GM12878 (cell line): ENCODE data around the gene PAIP1. TPM values are rescaled to one million over a fixed set of nuclear protein-coding genes. Genes with fewer than 3 reads are reported as not detected.

Source experiments
- ATF3 ChIP-seq: IDR thresholded peaks from 2 replicates; pipeline ENCODE4 v1.6.1; 2011; ENCODE audit warnings: low read depth, mild to moderate bottlenecking, low read length, moderate library complexity, borderline replicate concordance; ENCODE audit errors: extremely low read depth
- ATF7 ChIP-seq: fragments of 450-650 bp; IDR thresholded peaks from 2 replicates; pipeline ENCODE4 v1.6.1; 2016; ENCODE audit warnings: low read depth, mild to moderate bottlenecking
- BACH1 ChIP-seq: fragments of 450-650 bp; IDR thresholded peaks from 2 replicates; pipeline ENCODE4 v1.6.1; 2017; ENCODE audit warnings: mild to moderate bottlenecking, borderline replicate concordance
- BRCA1 ChIP-seq: IDR thresholded peaks from 2 replicates; pipeline ENCODE4 v1.6.1; 2011; ENCODE audit warnings: low read depth, low read length, improper control_type of control experiment
- ELK1 ChIP-seq: IDR thresholded peaks from 2 replicates; pipeline ENCODE4 v1.6.1; 2012; ENCODE audit warnings: low read depth, low read length, improper control_type of control experiment
- EP300 ChIP-seq, 2 experiments: fragments of 150-350 bp in 1 of 2; IDR thresholded peaks; 2 replicates each; pipeline ENCODE4 v1.6.1; 2011 to 2012; ENCODE audit warnings: low read depth in 2 of 2, low read length in 2 of 2, borderline replicate concordance in 1 of 2, improper control_type of control experiment in 1 of 2, inconsistent platforms in 1 of 2; ENCODE audit not compliant: control insufficient read depth in 1 of 2
- ESRRA ChIP-seq: IDR thresholded peaks from 2 replicates; pipeline ENCODE4 v1.6.1; 2012; ENCODE audit warnings: mild to moderate bottlenecking, low read length, improper control_type of control experiment
- FOS ChIP-seq: IDR thresholded peaks from 3 replicates; pipeline ENCODE4 v1.6.1; 2011; ENCODE audit warnings: borderline replicate concordance; ENCODE audit not compliant: insufficient read length; ENCODE audit errors: extremely low read depth
- IKZF2 ChIP-seq, 2 experiments: fragments of 450-650 bp; IDR thresholded peaks; 2 replicates each; pipeline ENCODE4 v1.6.1; 2017; ENCODE audit warnings: mild to moderate bottlenecking in 2 of 2, moderate library complexity in 2 of 2
- JUND ChIP-seq: IDR thresholded peaks from 2 replicates; pipeline ENCODE4 v1.6.1; 2012; ENCODE audit warnings: low read depth, mild to moderate bottlenecking, low read length, improper control_type of control experiment, moderate library complexity
- NFYA ChIP-seq: IDR thresholded peaks from 2 replicates; pipeline ENCODE4 v1.6.1; 2011; ENCODE audit warnings: low read depth, mild to moderate bottlenecking, low read length, improper control_type of control experiment, borderline replicate concordance
- RAD21 ChIP-seq: IDR thresholded peaks from 2 replicates; pipeline ENCODE4 v1.6.1; 2011; ENCODE audit warnings: mild to moderate bottlenecking, low read depth, low read length, moderate library complexity; ENCODE audit not compliant: insufficient read depth
- RELB ChIP-seq: fragments of 450-650 bp; IDR thresholded peaks from 2 replicates; pipeline ENCODE4 v1.6.1; 2017; ENCODE audit warnings: low read depth, mild to moderate bottlenecking, moderate library complexity
- RUNX3 ChIP-seq: IDR thresholded peaks from 2 replicates; pipeline ENCODE4 v1.6.1; 2012; ENCODE audit warnings: low read length, inconsistent platforms
- SMARCA5 ChIP-seq: fragments of 450-650 bp; IDR thresholded peaks from 2 replicates; pipeline ENCODE4 v1.6.1; 2017; ENCODE audit warnings: mild to moderate bottlenecking
- SPI1 ChIP-seq: IDR thresholded peaks from 2 replicates; pipeline ENCODE4 v1.6.1; 2011; ENCODE audit warnings: low read depth, mild to moderate bottlenecking, low read length, moderate library complexity, borderline replicate concordance; ENCODE audit not compliant: insufficient read depth
- STAT3 ChIP-seq: IDR thresholded peaks from 2 replicates; pipeline ENCODE4 v1.6.1; 2011; ENCODE audit warnings: low read depth, low read length, improper control_type of control experiment
- YBX1 ChIP-seq: fragments of 450-650 bp; IDR thresholded peaks from 2 replicates; pipeline ENCODE4 v1.6.1; 2016; ENCODE audit warnings: antibody characterized with exemption
- YY1 ChIP-seq: IDR thresholded peaks from 2 replicates; pipeline ENCODE4 v1.6.1; 2011; ENCODE audit warnings: low read depth, mild to moderate bottlenecking, low read length
- ZNF24 ChIP-seq: fragments of 450-650 bp; IDR thresholded peaks from 2 replicates; pipeline ENCODE4 v1.6.1; 2017; ENCODE audit warnings: antibody characterized with exemption, mild to moderate bottlenecking
- ZSCAN29 ChIP-seq: fragments of 450-650 bp; IDR thresholded peaks from 2 replicates; pipeline ENCODE4 v1.6.1; 2017; ENCODE audit warnings: mild to moderate bottlenecking, moderate library complexity
- polyA plus RNA-seq, 11 experiments: library from polyadenylated mRNA; depleted of rRNA in 4 of 11; unstranded in 6 of 11; stranded (reverse) in 5 of 11; fragments of >200 nt; fragmentation: Nextera tagmentation in 4 of 11; fragmentation: Illumina TruSeq in 1 of 11; extraction: Ambion mirVana in 4 of 11; extraction: Trizol in 1 of 11; gene quantifications; 1 replicate in 1 of 11; 2 replicates in 10 of 11; pipeline versions ENCODE4 v1.2.1 to v1.2.3, GENCODE V29; 2011 to 2016; ENCODE audit warnings: inconsistent platforms in 2 of 11, missing spikeins in 2 of 11, low read depth in 1 of 11
- total RNA-seq, 4 experiments: library from RNA; depleted of rRNA in 3 of 4; stranded (reverse); fragments of >200 nt in 3 of 4; fragmentation: Illumina TruSeq in 1 of 4; extraction: Trizol in 1 of 4; gene quantifications; 2 replicates each; pipeline versions ENCODE4 v1.2.1 to v1.2.3, GENCODE V29; 2013 to 2021
- TF ChIP-seq, protein P1 (sequence below): fragments of 450-650 bp; formaldehyde crosslinking; IDR thresholded peaks from 2 replicates; pipeline ENCODE4 v1.4.0; 2020; ENCODE audit warnings: mild to moderate bottlenecking, moderate library complexity
- TF ChIP-seq, protein P2 (sequence below): IDR thresholded peaks from 2 replicates; pipeline ENCODE4 v1.6.1; 2012; ENCODE audit warnings: low read depth, low read length, improper control_type of control experiment

PAIP1 gene
- total and polyA plus RNA-seq, 10 of the 15 experiments (the other 5 are each of a cell fraction or from before 2014, with no cell fraction given), result 37.4 to 90.9 (median 57.0) TPM

DNA sequence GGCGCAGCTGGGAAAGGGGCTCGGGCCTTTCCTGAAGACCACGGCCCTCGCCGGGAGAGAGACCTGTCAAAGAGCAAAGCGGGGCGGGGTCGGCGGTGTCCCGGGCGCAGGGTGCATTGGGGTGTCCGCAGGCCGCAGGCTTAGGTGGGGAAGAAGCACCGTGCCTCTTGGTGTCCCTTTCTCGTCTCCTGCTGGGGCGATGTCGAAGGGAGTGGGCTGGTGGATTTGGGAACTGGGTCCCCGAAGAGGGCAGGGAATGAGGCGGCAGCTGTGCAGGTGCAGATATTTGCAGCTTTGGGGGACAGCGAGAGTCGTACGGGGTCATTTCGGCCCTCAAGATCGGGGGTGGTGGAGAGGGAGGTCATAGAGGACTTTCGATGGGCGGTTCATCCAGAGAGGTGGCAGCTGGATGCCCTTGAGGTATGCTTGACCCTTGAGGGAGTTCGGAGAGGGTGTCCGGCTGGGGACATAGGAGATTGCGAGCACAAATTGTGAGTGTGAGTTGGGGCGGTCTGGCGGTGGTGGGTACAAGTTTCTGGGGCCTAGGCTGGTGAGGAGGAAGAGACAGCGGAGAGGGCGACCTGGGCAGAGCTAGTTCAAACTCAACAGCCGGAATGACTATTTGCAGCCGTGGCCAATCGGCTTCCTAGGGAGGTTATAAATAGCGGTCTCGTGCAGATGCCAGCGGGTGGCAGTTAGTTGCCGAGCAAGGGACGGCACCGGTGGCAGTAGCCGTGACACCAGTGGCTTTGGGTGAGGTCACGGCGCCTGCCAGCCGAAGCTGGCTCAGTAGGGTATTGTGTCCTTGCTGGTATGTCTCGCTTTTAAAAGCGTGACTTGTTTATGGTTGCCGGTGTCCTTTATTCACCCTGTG, 46.7 kb upstream of the PAIP1 start (continued):
- TF ChIP-seq ELK1, result no peak
- no peak for TF ChIP-seq BRCA1
- TF ChIP-seq ESRRA, result no peak
- no peak for TF ChIP-seq RELB
- TF ChIP-seq SMARCA5, result no peak
- TF ChIP-seq ATF3, result no peak
- TF ChIP-seq EP300 (IDR thresholded peaks at IDR 0.05; ENCODE audit: borderline replicate concordance in 1 of 2, control insufficient read depth in 1 of 2, low read depth in 2 of 2, low read length in 2 of 2), result no peak
- TF ChIP-seq YY1, result no peak
- TF ChIP-seq BACH1, result peak; percentile 70; the same call in 1 of the 2 replicates
- no peak for TF ChIP-seq NFYA
- TF ChIP-seq, protein P1, sequence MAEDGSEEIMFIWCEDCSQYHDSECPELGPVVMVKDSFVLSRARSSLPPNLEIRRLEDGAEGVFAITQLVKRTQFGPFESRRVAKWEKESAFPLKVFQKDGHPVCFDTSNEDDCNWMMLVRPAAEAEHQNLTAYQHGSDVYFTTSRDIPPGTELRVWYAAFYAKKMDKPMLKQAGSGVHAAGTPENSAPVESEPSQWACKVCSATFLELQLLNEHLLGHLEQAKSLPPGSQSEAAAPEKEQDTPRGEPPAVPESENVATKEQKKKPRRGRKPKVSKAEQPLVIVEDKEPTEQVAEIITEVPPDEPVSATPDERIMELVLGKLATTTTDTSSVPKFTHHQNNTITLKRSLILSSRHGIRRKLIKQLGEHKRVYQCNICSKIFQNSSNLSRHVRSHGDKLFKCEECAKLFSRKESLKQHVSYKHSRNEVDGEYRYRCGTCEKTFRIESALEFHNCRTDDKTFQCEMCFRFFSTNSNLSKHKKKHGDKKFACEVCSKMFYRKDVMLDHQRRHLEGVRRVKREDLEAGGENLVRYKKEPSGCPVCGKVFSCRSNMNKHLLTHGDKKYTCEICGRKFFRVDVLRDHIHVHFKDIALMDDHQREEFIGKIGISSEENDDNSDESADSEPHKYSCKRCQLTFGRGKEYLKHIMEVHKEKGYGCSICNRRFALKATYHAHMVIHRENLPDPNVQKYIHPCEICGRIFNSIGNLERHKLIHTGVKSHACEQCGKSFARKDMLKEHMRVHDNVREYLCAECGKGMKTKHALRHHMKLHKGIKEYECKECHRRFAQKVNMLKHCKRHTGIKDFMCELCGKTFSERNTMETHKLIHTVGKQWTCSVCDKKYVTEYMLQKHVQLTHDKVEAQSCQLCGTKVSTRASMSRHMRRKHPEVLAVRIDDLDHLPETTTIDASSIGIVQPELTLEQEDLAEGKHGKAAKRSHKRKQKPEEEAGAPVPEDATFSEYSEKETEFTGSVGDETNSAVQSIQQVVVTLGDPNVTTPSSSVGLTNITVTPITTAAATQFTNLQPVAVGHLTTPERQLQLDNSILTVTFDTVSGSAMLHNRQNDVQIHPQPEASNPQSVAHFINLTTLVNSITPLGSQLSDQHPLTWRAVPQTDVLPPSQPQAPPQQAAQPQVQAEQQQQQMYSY, result no peak
- TF ChIP-seq STAT3, result no peak
- no peak for TF ChIP-seq RAD21
- TF ChIP-seq ATF7, result peak; percentile 27; the same call in 1 of the 2 replicates
- no peak for TF ChIP-seq ZSCAN29
- 0 out of 2 replicates have a peak, but pooled peaks have one; percentile 2 for TF ChIP-seq RUNX3
- TF ChIP-seq JUND, result no peak
- no peak for TF ChIP-seq ZNF24
- no peak for TF ChIP-seq IKZF2 (IDR thresholded peaks at IDR 0.05)
- TF ChIP-seq SPI1, result no peak
- TF ChIP-seq, protein P2, sequence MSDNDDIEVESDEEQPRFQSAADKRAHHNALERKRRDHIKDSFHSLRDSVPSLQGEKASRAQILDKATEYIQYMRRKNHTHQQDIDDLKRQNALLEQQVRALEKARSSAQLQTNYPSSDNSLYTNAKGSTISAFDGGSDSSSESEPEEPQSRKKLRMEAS, result no peak
- no peak; the same call in 1 of the 2 replicates for TF ChIP-seq YBX1
- no peak for TF ChIP-seq FOS
